SU-DHL-6 (cell line): ENCODE results near the gene RGS7.
"Not testable (repeated sequence)": the region's sequence is repeated elsewhere in the genome, so short reads cannot be mapped to it uniquely, and the experiment has no call there.

Source experiments
- EZH2phosphoT487 ChIP-seq: fragments of 200-600 bp; sonication (generic), shearing (Covaris generic); conservative IDR thresholded peaks from 2 replicates; pipeline ENCODE4 v1.6.1; 2018; ENCODE audit warnings: mild to moderate bottlenecking, antibody characterized with exemption, low read length, moderate library complexity, mixed read lengths
- TF ChIP-seq, protein P1 (sequence below): fragments of 200-600 bp; sonication (generic); IDR thresholded peaks from one replicate; pipeline ENCODE4 v1.5.1; 2017; ENCODE audit warnings: antibody characterized with exemption, mild to moderate bottlenecking, low read length, moderate library complexity; ENCODE audit not compliant: insufficient read depth, poor library complexity, severe bottlenecking

DNA sequence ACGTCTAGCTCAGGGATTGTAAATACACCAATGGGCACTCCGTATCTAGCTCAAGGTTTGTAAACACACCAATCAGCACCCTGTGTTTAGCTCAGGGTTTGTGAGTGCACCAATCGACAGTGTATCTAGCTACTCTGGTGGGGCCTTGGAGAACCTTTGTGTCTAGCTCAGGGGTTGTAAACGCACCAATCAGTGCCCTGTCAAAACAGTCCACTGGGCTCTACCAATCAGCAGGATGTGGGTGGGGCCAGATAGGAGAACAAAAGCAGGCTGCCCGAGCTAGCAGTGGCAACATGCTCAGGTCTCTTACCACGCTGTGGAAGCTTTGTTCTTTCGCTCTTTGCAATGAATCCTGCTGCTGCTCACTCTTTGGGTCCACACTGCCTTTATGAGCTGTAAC lies 593.9 kb downstream of the RGS7 start:
- TF ChIP-seq, protein P1, sequence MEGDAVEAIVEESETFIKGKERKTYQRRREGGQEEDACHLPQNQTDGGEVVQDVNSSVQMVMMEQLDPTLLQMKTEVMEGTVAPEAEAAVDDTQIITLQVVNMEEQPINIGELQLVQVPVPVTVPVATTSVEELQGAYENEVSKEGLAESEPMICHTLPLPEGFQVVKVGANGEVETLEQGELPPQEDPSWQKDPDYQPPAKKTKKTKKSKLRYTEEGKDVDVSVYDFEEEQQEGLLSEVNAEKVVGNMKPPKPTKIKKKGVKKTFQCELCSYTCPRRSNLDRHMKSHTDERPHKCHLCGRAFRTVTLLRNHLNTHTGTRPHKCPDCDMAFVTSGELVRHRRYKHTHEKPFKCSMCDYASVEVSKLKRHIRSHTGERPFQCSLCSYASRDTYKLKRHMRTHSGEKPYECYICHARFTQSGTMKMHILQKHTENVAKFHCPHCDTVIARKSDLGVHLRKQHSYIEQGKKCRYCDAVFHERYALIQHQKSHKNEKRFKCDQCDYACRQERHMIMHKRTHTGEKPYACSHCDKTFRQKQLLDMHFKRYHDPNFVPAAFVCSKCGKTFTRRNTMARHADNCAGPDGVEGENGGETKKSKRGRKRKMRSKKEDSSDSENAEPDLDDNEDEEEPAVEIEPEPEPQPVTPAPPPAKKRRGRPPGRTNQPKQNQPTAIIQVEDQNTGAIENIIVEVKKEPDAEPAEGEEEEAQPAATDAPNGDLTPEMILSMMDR = not testable (repeated sequence)
- TF ChIP-seq EZH2phosphoT487 = not testable (repeated sequence)
